H9 (cell line): Measurements from ENCODE around the gene RGS21. TPM values are rescaled to one million over a fixed set of nuclear protein-coding genes. Genes with fewer than 3 reads are reported as not detected.

Source experiments
- DNase-seq: peaks from one replicate; pipeline ENCODE4 v3.0.0-alpha.2; 2017
- H2AFZ ChIP-seq: one replicate; pipeline ENCODE4 v1.6.1; 2013; ENCODE audit warnings: mild to moderate bottlenecking, low read length, control low read depth, moderate library complexity
- H2AK5ac ChIP-seq: 2 replicates; pipeline ENCODE4 v1.6.1; 2013; ENCODE audit warnings: low read length, control low read depth, mixed read lengths; ENCODE audit not compliant: insufficient read length
- H2BK120ac ChIP-seq: one replicate; pipeline ENCODE4 v1.6.1; 2013; ENCODE audit warnings: low read depth, mild to moderate bottlenecking, low read length, control low read depth, inconsistent platforms; ENCODE audit not compliant: poor library complexity, severe bottlenecking
- H2BK12ac ChIP-seq: 2 replicates; pipeline ENCODE4 v1.6.1; 2013; ENCODE audit warnings: low read length, control low read depth, mixed read lengths, low read depth; ENCODE audit not compliant: insufficient read length
- H2BK15ac ChIP-seq: 2 replicates; pipeline ENCODE4 v1.6.1; 2013; ENCODE audit warnings: low read depth, low read length, control low read depth
- H2BK20ac ChIP-seq: one replicate; pipeline ENCODE4 v1.6.1; 2013; ENCODE audit warnings: low read depth, mild to moderate bottlenecking, low read length, control low read depth, inconsistent platforms; ENCODE audit not compliant: poor library complexity, severe bottlenecking
- H2BK5ac ChIP-seq: 2 replicates; pipeline ENCODE4 v1.6.1; 2013; ENCODE audit warnings: low read length, control low read depth, mixed read lengths; ENCODE audit not compliant: insufficient read length
- H3K14ac ChIP-seq: 2 replicates; pipeline ENCODE4 v1.6.1; 2013; ENCODE audit warnings: low read length, control low read depth; ENCODE audit not compliant: insufficient read depth
- H3K18ac ChIP-seq: 2 replicates; pipeline ENCODE4 v1.6.1; 2013; ENCODE audit warnings: low read depth, mild to moderate bottlenecking, mixed read lengths, low read length, control low read depth; ENCODE audit not compliant: insufficient read length
- H3K23ac ChIP-seq: 2 replicates; pipeline ENCODE4 v1.6.1; 2013; ENCODE audit warnings: low read length, control low read depth, mixed read lengths, low read depth; ENCODE audit not compliant: insufficient read length
- H3K23me2 ChIP-seq: 2 replicates; pipeline ENCODE4 v1.6.1; 2013; ENCODE audit warnings: low read depth, mild to moderate bottlenecking, mixed read lengths, low read length, control low read depth; ENCODE audit not compliant: insufficient read length, poor library complexity, severe bottlenecking
- H3K27ac ChIP-seq: 2 replicates; pipeline ENCODE4 v1.5.1; 2013; ENCODE audit warnings: low read length, control low read depth, mixed read lengths, low read depth; ENCODE audit not compliant: insufficient read length
- H3K27me3 ChIP-seq: 2 replicates; pipeline ENCODE4 v1.6.1; 2013; ENCODE audit warnings: low read length, control low read depth, inconsistent platforms; ENCODE audit not compliant: insufficient read depth
- H3K4ac ChIP-seq: 2 replicates; pipeline ENCODE4 v1.6.1; 2013; ENCODE audit warnings: low read depth, mild to moderate bottlenecking, control low read depth, inconsistent platforms, low read length, moderate library complexity
- H3K4me1 ChIP-seq: 2 replicates; pipeline ENCODE4 v1.6.1; 2013; ENCODE audit warnings: low read length, control low read depth, inconsistent platforms; ENCODE audit not compliant: insufficient read depth
- H3K4me2 ChIP-seq: 2 replicates; pipeline ENCODE4 v1.6.1; 2013; ENCODE audit warnings: low read length, control low read depth, mixed read lengths; ENCODE audit not compliant: insufficient read length, insufficient read depth
- H3K56ac ChIP-seq: 2 replicates; pipeline ENCODE4 v1.6.1; 2013; ENCODE audit warnings: low read depth, mild to moderate bottlenecking, mixed read lengths, low read length, control low read depth; ENCODE audit not compliant: insufficient read length
- H3K79me1 ChIP-seq: 2 replicates; pipeline ENCODE4 v1.6.1; 2013; ENCODE audit warnings: low read depth, mild to moderate bottlenecking, moderate library complexity, low read length, control low read depth, inconsistent platforms; ENCODE audit not compliant: insufficient read depth, poor library complexity, severe bottlenecking
- H3K79me2 ChIP-seq: 2 replicates; pipeline ENCODE4 v1.6.1; 2013; ENCODE audit warnings: low read length, control low read depth, inconsistent platforms; ENCODE audit not compliant: insufficient read depth
- H3K9ac ChIP-seq: 2 replicates; pipeline ENCODE4 v1.6.1; 2013; ENCODE audit warnings: low read length, control low read depth, mixed read lengths; ENCODE audit not compliant: insufficient read length; ENCODE audit errors: extremely low read depth
- H3K9me3 ChIP-seq: one replicate; pipeline ENCODE4 v1.6.1; 2013; ENCODE audit warnings: low read depth, low read length, inconsistent platforms; ENCODE audit not compliant: control insufficient read depth
- H3T11ph ChIP-seq: one replicate; pipeline ENCODE4 v1.6.1; 2013; ENCODE audit warnings: mild to moderate bottlenecking, low read length, control low read depth, inconsistent platforms
- H4K20me1 ChIP-seq: one replicate; pipeline ENCODE4 v1.6.1; 2013; ENCODE audit not compliant: control insufficient read depth, insufficient read length, insufficient read depth
- H4K5ac ChIP-seq: 2 replicates; pipeline ENCODE4 v1.6.1; 2013; ENCODE audit warnings: low read depth, mild to moderate bottlenecking, mixed read lengths, low read length, control low read depth; ENCODE audit not compliant: insufficient read length
- H4K8ac ChIP-seq: replicated peaks from 2 replicates; pipeline ENCODE4 v1.6.1; 2013; ENCODE audit warnings: low read length, control low read depth, mixed read lengths, low read depth; ENCODE audit not compliant: insufficient read length
- H4K91ac ChIP-seq: 2 replicates; pipeline ENCODE4 v1.6.1; 2013; ENCODE audit warnings: low read depth, mild to moderate bottlenecking, moderate library complexity, mixed read lengths, low read length, control low read depth; ENCODE audit not compliant: insufficient read length
- H3K27ac Mint-ChIP-seq, 3 experiments: 2 replicates in 2 of 3; 3 replicates in 1 of 3; pipeline ENCODE4 v1.8.0; 2020 to 2021; ENCODE audit warnings: mixed read lengths in 3 of 3, mild to moderate bottlenecking in 1 of 3, moderate library complexity in 1 of 3
- H3K27me3 Mint-ChIP-seq: 2 replicates; pipeline ENCODE4 v1.8.0; 2021; ENCODE audit warnings: low read depth, mild to moderate bottlenecking, moderate library complexity, mixed read lengths
- H3K36me3 Mint-ChIP-seq, 3 experiments: 2 replicates in 2 of 3; 3 replicates in 1 of 3; pipeline ENCODE4 v1.8.0; 2020 to 2021; ENCODE audit warnings: low read depth in 3 of 3, mixed read lengths in 3 of 3; ENCODE audit not compliant: insufficient read depth in 1 of 3
- H3K4me1 Mint-ChIP-seq, 2 experiments: 2 replicates each; pipeline ENCODE4 v1.8.0; 2020; ENCODE audit warnings: mixed read lengths in 2 of 2
- H3K4me3 Mint-ChIP-seq, 2 experiments: 2 replicates in 1 of 2; 3 replicates in 1 of 2; pipeline ENCODE4 v1.8.0; 2020 to 2021; ENCODE audit warnings: mild to moderate bottlenecking in 2 of 2, mixed read lengths in 2 of 2, moderate library complexity in 1 of 2
- H3K9me3 Mint-ChIP-seq, 2 experiments: 2 replicates in 1 of 2; 3 replicates in 1 of 2; pipeline ENCODE4 v1.8.0; 2020; ENCODE audit warnings: mild to moderate bottlenecking in 2 of 2, mixed read lengths in 2 of 2, moderate library complexity in 1 of 2
- CTCF ChIP-seq: fragments of 200-600 bp; sonication (generic); conservative IDR thresholded peaks from 3 replicates; pipeline ENCODE4 v1.8.0; 2021; ENCODE audit warnings: antibody characterized with exemption, mild to moderate bottlenecking
- WGBS: extraction: QIAGEN DNeasy Blood & Tissue Kit; methylation state at CpG from one replicate; pipeline ENCODE4 v1.1.7; 2013; ENCODE audit warnings: missing lambda C conversion rate, low lambda C conversion rate, mixed read lengths; ENCODE audit not compliant: insufficient read length; ENCODE audit errors: extremely low coverage; 5-methylcytosine and 5-hydroxymethylcytosine counted together
- total RNA-seq: library from RNA; stranded (reverse); gene quantifications from 2 replicates; pipeline ENCODE4 v1.2.1, GENCODE V29; 2021

The RGS21 gene
- total RNA-seq, 1 experiment from 2014 or later, result not detected

GRCh38 chr1:192382758-192383157, 66.0 kb downstream of the RGS21 start:
- H3K56ac ChIP-seq, result no peak overlapping the region
- no peak overlapping the region for H4K8ac ChIP-seq
- H4K20me1 ChIP-seq, result no peaks in the 10 kb centered on the region
- no peak overlapping the region for H3K18ac ChIP-seq
- H3K4me1 ChIP-seq, result no peaks in the 10 kb centered on the region
- no peaks in the 10 kb centered on the region for H3K23me2 ChIP-seq
- no peak for TF ChIP-seq CTCF
- no peak overlapping the region for H3K9ac ChIP-seq
- no peak overlapping the region for H3K4me2 ChIP-seq
- no peak overlapping the region for H2BK120ac ChIP-seq
- no peaks in the 10 kb centered on the region for H3K79me2 ChIP-seq
- peaks cover 0 to 5% (median 0%) of the 10 kb centered on the region in 3 experiments; a peak in 3 of 7 replicates for H3K36me3 Mint-ChIP-seq
- H3K27me3 ChIP-seq, result no peaks in the 10 kb centered on the region
- no CpG with 5 or more reads among the region's 2 CpGs for WGBS
- no peaks in the 10 kb centered on the region for H3K79me1 ChIP-seq
- no peak overlapping the region for H3K4ac ChIP-seq
- no peak overlapping the region for H3K27ac Mint-ChIP-seq
- H4K5ac ChIP-seq, result no peak overlapping the region
- no peak overlapping the region for H3K23ac ChIP-seq
- no peaks in the 10 kb centered on the region for H3K9me3 ChIP-seq
- no peak overlapping the region for H2AFZ ChIP-seq
- H4K91ac ChIP-seq, result no peak overlapping the region
- H2BK15ac ChIP-seq, result no peak overlapping the region
- no peak overlapping the region for H3K4me3 Mint-ChIP-seq
- H2BK12ac ChIP-seq, result no peak overlapping the region
- no peak overlapping the region for H2AK5ac ChIP-seq
- H3K27me3 Mint-ChIP-seq, result no peaks in the 10 kb centered on the region
- H3K4me1 Mint-ChIP-seq, result peaks cover 3 to 4% of the 10 kb centered on the region in 2 experiments; a peak in 3 of 4 replicates
- H2BK20ac ChIP-seq, result no peak overlapping the region
- no peak overlapping the region for H3K27ac ChIP-seq
- DNase-seq, result no peak
- peaks cover 0 to 4% of the 10 kb centered on the region in 2 experiments; a peak in 3 of 5 replicates for H3K9me3 Mint-ChIP-seq
- H2BK5ac ChIP-seq, result no peak overlapping the region
- no peak overlapping the region for H3K14ac ChIP-seq
- no peak overlapping the region for H3T11ph ChIP-seq
